Ovary (tissue), 3 donors: ENCODE data around the gene GRAMD1B.

Experiments
- CTCF ChIP-seq, 3 donors: fragments of 450-650 bp in 2 of 3; fragments of 200-600 bp in 1 of 3; IDR thresholded peaks; one replicate each; pipeline versions ENCODE4 v1.5.1 to v1.8.0; 2016 to 2022; ENCODE audit warnings: antibody characterized with exemption in 3 of 3, mild to moderate bottlenecking in 1 of 3
- EP300 ChIP-seq: sonication (generic); formaldehyde crosslinking; IDR thresholded peaks from one replicate; pipeline ENCODE4 v1.6.1; 2017; ENCODE audit warnings: antibody characterized with exemption
- POLR2A ChIP-seq: fragments of 450-650 bp; IDR thresholded peaks from one replicate; pipeline ENCODE4 v1.6.1; 2017; ENCODE audit warnings: antibody characterized with exemption, mild to moderate bottlenecking, moderate library complexity
- donor health status: DM: no; HTN: no; CAD: no.

DNA sequence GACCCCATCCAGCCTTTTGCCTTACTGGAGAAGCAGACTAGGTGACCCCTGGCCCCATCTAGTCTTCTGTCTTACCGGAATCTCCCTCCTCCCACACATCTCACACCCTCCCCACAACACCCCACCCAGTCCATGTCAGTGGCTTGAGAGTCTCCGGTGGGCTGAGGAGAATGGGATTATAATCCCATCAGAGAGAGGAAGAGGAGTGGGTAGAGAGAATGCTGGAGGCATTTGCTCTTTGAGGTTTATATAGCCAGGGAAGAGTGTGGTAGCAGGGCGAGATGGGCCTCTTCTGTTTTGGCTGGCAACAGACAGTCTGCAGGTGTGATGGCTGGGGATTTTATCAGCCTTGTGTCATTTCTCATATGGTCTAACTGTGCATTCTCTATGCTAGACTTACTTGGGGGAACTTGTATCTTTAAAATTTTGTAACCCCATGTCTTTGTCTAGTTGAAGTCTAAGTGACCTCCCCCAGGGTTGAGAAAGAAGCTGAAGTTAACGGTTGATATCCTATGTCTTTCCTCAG is 50.3 kb downstream of the GRAMD1B start:
- TF ChIP-seq CTCF (IDR thresholded peaks at IDR 0.05): no peak
- no peak for TF ChIP-seq POLR2A
- no peak for TF ChIP-seq EP300
